HG03342 (cell line): Measurements from ENCODE around the gene CERS4.
"Not testable (repeated sequence)": the region's sequence is repeated elsewhere in the genome, so short reads cannot be mapped to it uniquely, and the experiment has no call there.

Source experiments
- ATAC-seq: cut with Tn5 transposase; IDR thresholded peaks from one replicate; pipeline ENCODE4 v1.9.1; 2021; ENCODE audit warnings: mild to moderate bottlenecking, moderate library complexity; ENCODE audit not compliant: unreplicated experiment

CERS4 gene

GRCh38 chr19:8259142-8259921 lies 50.2 kb downstream of the CERS4 start:
- ATAC-seq = no peak

GRCh38 chr19:8259922-8260247 lies 50.7 kb downstream of the CERS4 start:
- no peak for ATAC-seq

GRCh38 chr19:8261347-8261746 lies 52.2 kb downstream of the CERS4 start:
- ATAC-seq = no peak

- ATAC-seq = no peak
These were observed 52.7 kb downstream of the CERS4 start for GRCh38 chr19:8261881-8262280.

- ATAC-seq = no peak
These were observed 53.3 kb downstream of the CERS4 start for GRCh38 chr19:8262431-8262830.

GRCh38 chr19:8264248-8264647 lies 55.1 kb downstream of the CERS4 start:
- not testable (repeated sequence) for ATAC-seq

- ATAC-seq = no peak
These were observed 56.7 kb downstream of the CERS4 start for GRCh38 chr19:8265872-8266271.

GRCh38 chr19:8269724-8270123 lies 60.6 kb downstream of the CERS4 start:
- no peak for ATAC-seq

- ATAC-seq = not testable (repeated sequence)
These were observed 67.3 kb downstream of the CERS4 start for GRCh38 chr19:8276508-8276907.

GRCh38 chr19:8291337-8291736 lies 82.2 kb downstream of the CERS4 start:
- not testable (repeated sequence) for ATAC-seq

- ATAC-seq = no peak
These were observed 93.2 kb downstream of the CERS4 start for GRCh38 chr19:8302357-8302691.

- ATAC-seq = no peak
These were observed 93.6 kb downstream of the CERS4 start for GRCh38 chr19:8302734-8303133.

GRCh38 chr19:8304841-8305621 lies 95.9 kb downstream of the CERS4 start:
- no peak for ATAC-seq

GRCh38 chr19:8305798-8306197 lies 96.6 kb downstream of the CERS4 start:
- no peak for ATAC-seq

- no peak for ATAC-seq
These were observed 97.3 kb downstream of the CERS4 start for GRCh38 chr19:8306235-8307054.

- ATAC-seq = no peak
These were observed 98.3 kb downstream of the CERS4 start for GRCh38 chr19:8307400-8307964.

GRCh38 chr19:8307965-8308866 lies 99.0 kb downstream of the CERS4 start, which contains the start of gene CD320:
Gene CD320 (minus strand): TSS chr19:8308358. CDS start chr19:8308290, 68 bp downstream.
- ATAC-seq = peak; percentile 68

GRCh38 chr19:8308891-8309291 lies 99.7 kb downstream of the CERS4 start:
- ATAC-seq = no peak

GRCh38 chr19:8310342-8311055 lies 101.3 kb downstream of the CERS4 start:
- no peak for ATAC-seq
